DND-41 (cell line): Measurements from ENCODE around the gene SLC25A53.
"Not testable (repeated sequence)": the region's sequence is repeated elsewhere in the genome, so short reads cannot be mapped to it uniquely, and the experiment has no call there.

ENCODE experiments used
- ATAC-seq: fragments of 200-7000 bp; cut with Tn5 transposase; 3 replicates; pipeline ENCODE4 v1.9.1; 2021; ENCODE audit warnings: low read depth; ENCODE audit not compliant: insufficient read depth
- DNase-seq: peaks from one replicate; pipeline ENCODE4 v3.0.0-alpha.2; 2020
- H2AFZ ChIP-seq: 2 replicates; pipeline ENCODE4 v1.6.0; 2012; ENCODE audit warnings: low read depth, low read length
- H3K27ac ChIP-seq: 2 replicates; pipeline ENCODE4 v1.5.1; 2012; ENCODE audit warnings: low read length, inconsistent platforms
- H3K27me3 ChIP-seq: fragments of 200-600 bp; sonication (generic); 2 replicates; pipeline ENCODE4 v1.6.0; 2012; ENCODE audit warnings: low read length, mild to moderate bottlenecking, inconsistent platforms; ENCODE audit not compliant: insufficient read depth, poor library complexity
- H3K36me3 ChIP-seq: 2 replicates; pipeline ENCODE4 v1.5.1; 2012; ENCODE audit warnings: low read length, inconsistent platforms; ENCODE audit not compliant: insufficient read depth
- H3K4me1 ChIP-seq: 2 replicates; pipeline ENCODE4 v1.5.1; 2012; ENCODE audit warnings: mild to moderate bottlenecking, low read length; ENCODE audit not compliant: insufficient read depth
- H3K4me2 ChIP-seq: 2 replicates; pipeline ENCODE4 v1.6.0; 2012; ENCODE audit warnings: mild to moderate bottlenecking, moderate library complexity, low read length, inconsistent platforms; ENCODE audit not compliant: insufficient read depth
- H3K4me3 ChIP-seq, 2 experiments: fragments of 200-600 bp in 1 of 2; shearing (Covaris generic) in 1 of 2; 2 replicates each; pipeline ENCODE4 v1.5.1; 2012 to 2016; ENCODE audit warnings: inconsistent platforms in 2 of 2, low read length in 2 of 2, mild to moderate bottlenecking in 2 of 2, low read depth in 1 of 2, moderate library complexity in 1 of 2
- H3K79me2 ChIP-seq: 2 replicates; pipeline ENCODE4 v1.6.0; 2012; ENCODE audit warnings: low read length, inconsistent platforms; ENCODE audit not compliant: insufficient read depth
- H3K9ac ChIP-seq: 2 replicates; pipeline ENCODE4 v1.6.0; 2012; ENCODE audit warnings: low read depth, mild to moderate bottlenecking, inconsistent platforms, low read length, moderate library complexity
- H3K9me3 ChIP-seq: 2 replicates; pipeline ENCODE4 v1.5.1; 2012; ENCODE audit warnings: low read length, moderate library complexity, mild to moderate bottlenecking, inconsistent platforms; ENCODE audit not compliant: insufficient read depth, severe bottlenecking
- H4K20me1 ChIP-seq: 2 replicates; pipeline ENCODE4 v1.6.0; 2012; ENCODE audit warnings: low read length; ENCODE audit not compliant: insufficient read depth
- EZH2 ChIP-seq: IDR thresholded peaks from 3 replicates; pipeline ENCODE4 v1.6.1; 2012; ENCODE audit warnings: borderline replicate concordance, low read depth, mild to moderate bottlenecking, moderate library complexity, low read length, inconsistent platforms; ENCODE audit not compliant: severe bottlenecking
- TF ChIP-seq, protein P1 (sequence below): IDR thresholded peaks from 2 replicates; pipeline ENCODE4 v1.5.1; 2012; ENCODE audit warnings: borderline replicate concordance, low read length, moderate library complexity, mild to moderate bottlenecking; ENCODE audit not compliant: poor library complexity, severe bottlenecking; ENCODE audit errors: extremely low read depth

Gene SLC25A53

DNA sequence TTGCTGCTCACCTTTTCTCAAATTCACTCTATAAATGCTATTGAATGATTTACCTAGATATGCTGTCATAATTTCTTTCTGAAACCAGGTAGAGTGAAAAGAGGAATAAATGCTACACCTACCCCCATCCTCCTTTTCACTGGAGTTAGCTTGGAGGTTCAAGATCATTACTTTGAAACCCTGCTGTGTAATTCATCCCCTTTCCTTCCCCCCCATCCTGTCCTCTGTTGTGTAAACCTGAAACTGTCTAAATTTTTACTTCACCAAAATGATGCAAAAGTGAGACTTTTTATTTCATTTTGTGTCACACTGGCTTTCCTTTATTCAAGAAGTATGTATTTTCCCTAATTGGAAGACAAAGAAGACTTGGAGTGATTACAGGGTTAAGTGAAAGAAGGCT, 39.0 kb downstream of the SLC25A53 start:
- H3K9me3 ChIP-seq = no peaks in the 10 kb centered on the region
- H4K20me1 ChIP-seq = no peaks in the 10 kb centered on the region
- no peak for ATAC-seq
- 0 out of 2 replicates have a peak, but pooled peaks cover 2% of the 10 kb centered on the region for H3K4me1 ChIP-seq
- no peaks in the 10 kb centered on the region for H3K79me2 ChIP-seq
- H3K9ac ChIP-seq = no peak overlapping the region
- no peak for DNase-seq
- no peaks in the 10 kb centered on the region for H3K36me3 ChIP-seq
- TF ChIP-seq, protein P1, sequence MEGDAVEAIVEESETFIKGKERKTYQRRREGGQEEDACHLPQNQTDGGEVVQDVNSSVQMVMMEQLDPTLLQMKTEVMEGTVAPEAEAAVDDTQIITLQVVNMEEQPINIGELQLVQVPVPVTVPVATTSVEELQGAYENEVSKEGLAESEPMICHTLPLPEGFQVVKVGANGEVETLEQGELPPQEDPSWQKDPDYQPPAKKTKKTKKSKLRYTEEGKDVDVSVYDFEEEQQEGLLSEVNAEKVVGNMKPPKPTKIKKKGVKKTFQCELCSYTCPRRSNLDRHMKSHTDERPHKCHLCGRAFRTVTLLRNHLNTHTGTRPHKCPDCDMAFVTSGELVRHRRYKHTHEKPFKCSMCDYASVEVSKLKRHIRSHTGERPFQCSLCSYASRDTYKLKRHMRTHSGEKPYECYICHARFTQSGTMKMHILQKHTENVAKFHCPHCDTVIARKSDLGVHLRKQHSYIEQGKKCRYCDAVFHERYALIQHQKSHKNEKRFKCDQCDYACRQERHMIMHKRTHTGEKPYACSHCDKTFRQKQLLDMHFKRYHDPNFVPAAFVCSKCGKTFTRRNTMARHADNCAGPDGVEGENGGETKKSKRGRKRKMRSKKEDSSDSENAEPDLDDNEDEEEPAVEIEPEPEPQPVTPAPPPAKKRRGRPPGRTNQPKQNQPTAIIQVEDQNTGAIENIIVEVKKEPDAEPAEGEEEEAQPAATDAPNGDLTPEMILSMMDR = no peak
- TF ChIP-seq EZH2 = no peak
- H3K4me2 ChIP-seq = no peak overlapping the region
- H2AFZ ChIP-seq = no peak overlapping the region
- no peaks in the 10 kb centered on the region for H3K27me3 ChIP-seq
- H3K27ac ChIP-seq = no peak overlapping the region
- no peak overlapping the region for H3K4me3 ChIP-seq

DNA sequence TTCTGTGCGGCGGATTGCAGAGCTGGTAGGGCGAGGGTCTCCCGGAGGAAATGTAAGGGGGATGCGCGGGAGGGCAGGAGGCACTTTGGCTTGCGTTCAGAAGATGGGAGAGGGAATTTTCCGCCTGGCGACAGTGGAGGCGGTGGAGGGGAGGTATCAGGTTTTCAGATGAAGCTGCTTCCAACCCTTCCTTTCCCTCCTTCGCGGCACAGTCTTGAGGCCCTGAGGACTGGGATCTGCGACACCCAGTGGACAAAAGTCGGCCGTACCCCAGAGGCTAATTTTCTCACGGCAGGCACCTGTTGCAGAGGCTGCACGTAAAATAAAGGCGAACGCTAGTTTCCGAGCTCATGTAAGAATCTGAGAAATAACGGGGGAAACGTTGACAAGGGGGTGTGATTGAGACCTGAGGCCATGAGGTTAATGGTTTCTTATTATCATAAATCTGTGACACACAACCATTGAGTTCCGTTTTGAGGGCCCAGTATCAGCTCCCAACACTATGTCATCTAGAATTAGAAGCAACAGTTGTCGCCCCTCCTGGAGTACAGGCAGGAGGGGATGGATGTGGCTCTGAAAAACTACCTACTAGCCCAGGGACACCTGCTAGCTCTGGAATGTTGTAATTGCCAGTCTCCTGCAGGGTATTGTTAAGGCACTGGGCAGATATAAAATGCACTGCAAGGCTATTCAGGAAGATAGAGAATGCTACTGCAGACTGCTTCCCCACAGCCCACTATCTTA, 43.4 kb downstream of the SLC25A53 start:
- no peak overlapping the region for H2AFZ ChIP-seq

GRCh38 chrX:104112326-104112951, 44.4 kb downstream of the SLC25A53 start, which contains the start of gene ZCCHC18:
TSS of gene ZCCHC18 (plus strand) at chrX:104112523. CDS start at chrX:104114112, 1,589 bp downstream.
- Histone ChIP-seq H4K20me1 (no peaks in the 10 kb centered on the region), H3K9ac (no peak within 1 kb of the TSS), H2AFZ (no peak within 1 kb of the TSS), H3K9me3 (no peaks in the 10 kb centered on the region), H3K79me2 (no peaks in the 10 kb centered on the region), H3K4me3 (no peak within 1 kb of the TSS), H3K27me3 (no peaks in the 10 kb centered on the region), H3K4me1 (no peaks in the 10 kb centered on the region), H3K4me2 (no peak within 1 kb of the TSS), H3K36me3 (no peaks in the 10 kb centered on the region), H3K27ac (no peak within 1 kb of the TSS)
- ATAC-seq (no peak), DNase-seq (no peak)
- TF ChIP-seq, protein P1 = no peak
- TF ChIP-seq EZH2 = no peak

More for the DNA sequence above, 43.4 kb downstream of the SLC25A53 start:
- Histone ChIP-seq H3K79me2 (no peaks in the 10 kb centered on the region), H3K9me3 (no peaks in the 10 kb centered on the region), H3K36me3 (no peaks in the 10 kb centered on the region), H3K27me3 (no peaks in the 10 kb centered on the region), H3K4me2 (no peak overlapping the region), H3K9ac (no peak overlapping the region), H3K4me3 (no peak overlapping the region), H3K27ac (no peak overlapping the region), H3K4me1 (no peaks in the 10 kb centered on the region), H4K20me1 (no peaks in the 10 kb centered on the region)
- ATAC-seq = peak; percentile 52; the same call in 1 of the 3 replicates
- peak; percentile 4 for DNase-seq
- TF ChIP-seq, protein P1 = peak; percentile 25
- TF ChIP-seq EZH2 = no peak

DNA sequence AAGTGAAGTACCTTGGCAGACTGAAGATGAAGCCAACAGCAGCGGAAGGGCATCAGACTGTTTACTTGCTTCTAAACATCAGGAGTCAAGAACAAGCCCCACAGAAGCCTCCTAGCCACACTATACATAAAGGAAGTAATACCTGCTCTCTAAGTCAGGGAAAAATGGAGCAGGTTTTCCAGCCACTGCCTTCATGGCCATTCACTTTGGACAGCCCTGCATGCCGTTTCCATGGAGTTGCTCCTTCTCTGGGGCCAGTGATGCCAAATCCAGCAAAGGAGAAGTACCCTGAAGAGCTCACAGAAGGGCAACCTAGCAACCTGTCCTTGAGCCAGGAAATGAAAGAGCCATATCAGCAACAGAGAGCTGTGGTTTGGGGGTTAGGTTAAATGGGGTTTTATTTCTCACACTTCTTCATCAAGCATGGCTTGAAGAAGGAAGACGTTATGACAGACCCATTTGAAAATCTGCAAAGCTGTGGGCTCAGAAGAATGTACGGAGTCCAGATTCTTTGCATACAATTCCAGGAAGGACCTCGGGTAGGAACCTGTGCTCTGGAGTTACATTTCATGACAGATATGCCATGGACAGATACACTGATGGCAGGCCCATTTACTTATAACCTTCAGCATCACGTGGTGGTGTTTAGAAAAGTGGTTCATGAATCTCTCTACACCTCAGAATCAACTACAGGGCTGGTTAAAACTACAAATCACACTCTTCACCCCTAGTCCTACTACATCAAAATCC, 46.1 kb downstream of the SLC25A53 start:
- H2AFZ ChIP-seq, H3K4me2 ChIP-seq, H3K4me3 ChIP-seq: not testable (repeated sequence)

More for the DNA sequence above, 46.1 kb downstream of the SLC25A53 start:
- H3K27me3 ChIP-seq, H3K4me1 ChIP-seq, H3K27ac ChIP-seq, H3K9ac ChIP-seq, H4K20me1 ChIP-seq, H3K36me3 ChIP-seq, H3K9me3 ChIP-seq, DNase-seq, H3K79me2 ChIP-seq: not testable (repeated sequence)
- 0 out of 3 replicates have a peak, but pooled peaks have one; percentile 42 for ATAC-seq
